Caco-2 (cell line): ENCODE results near the gene ASB3. TPM values are rescaled to one million over a fixed set of nuclear protein-coding genes. Genes with fewer than 3 reads are reported as not detected.

Experiments
- BruUV-seq: library from RNA; stranded (reverse); fragments of 400-500 nt; replicated peaks from 2 replicates; lab custom pipeline; 2021; lab: Mats Ljungman, UMichigan
- CTCF ChIA-PET: fragments of 300-600 bp; sonication (Branson Sonifier 250); formaldehyde crosslinking; loops from one replicate; lab custom pipeline; 2022; ENCODE audit warnings: antibody characterized with exemption; lab: Charles Lee
- POLR2A ChIA-PET: fragments of 300-600 bp; sonication (Branson Sonifier 250); formaldehyde crosslinking; loops from one replicate; lab custom pipeline; 2022; ENCODE audit warnings: antibody characterized with exemption; lab: Charles Lee
- DNase-seq, 2 experiments: peaks; one replicate each; pipeline versions ENCODE4 v3.0.0 to v3.0.0-alpha.2; 2020 to 2022
- H3K27me3 ChIP-seq: replicated peaks from 2 replicates; pipeline ENCODE4 v1.6.0; 2011; ENCODE audit warnings: low read length; ENCODE audit not compliant: control insufficient read depth, insufficient read depth
- H3K36me3 ChIP-seq: 2 replicates; pipeline ENCODE4 v1.5.1; 2011; ENCODE audit warnings: low read length; ENCODE audit not compliant: control insufficient read depth, insufficient read depth
- H3K4me1 ChIP-seq: fragments of 250-450 bp; sonication (Bioruptor Pico); 2 replicates; pipeline ENCODE4 v1.5.1; 2020; ENCODE audit warnings: mild to moderate bottlenecking
- H3K4me3 ChIP-seq: 2 replicates; pipeline ENCODE4 v1.5.1; 2011; ENCODE audit warnings: low read depth, mild to moderate bottlenecking, control low read depth, low read length
- H3K9me3 ChIP-seq: fragments of 250-450 bp; sonication (Bioruptor Pico); 2 replicates; pipeline ENCODE4 v1.5.1; 2020; ENCODE audit warnings: mild to moderate bottlenecking, moderate library complexity
- H3K27ac Mint-ChIP-seq: one replicate; pipeline ENCODE4 v1.8.0; 2022; ENCODE audit warnings: mixed read lengths; ENCODE audit not compliant: unreplicated experiment
- H3K27me3 Mint-ChIP-seq: one replicate; pipeline ENCODE4 v1.8.0; 2022; ENCODE audit warnings: mixed read lengths; ENCODE audit not compliant: insufficient read depth, unreplicated experiment
- H3K36me3 Mint-ChIP-seq: one replicate; pipeline ENCODE4 v1.8.0; 2022; ENCODE audit warnings: mild to moderate bottlenecking, mixed read lengths; ENCODE audit not compliant: insufficient read depth, unreplicated experiment
- H3K4me1 Mint-ChIP-seq: one replicate; pipeline ENCODE4 v1.8.0; 2022; ENCODE audit warnings: low read depth, mixed read lengths; ENCODE audit not compliant: unreplicated experiment
- H3K4me3 Mint-ChIP-seq: one replicate; pipeline ENCODE4 v1.8.0; 2022; ENCODE audit warnings: mild to moderate bottlenecking, moderate library complexity, mixed read lengths; ENCODE audit not compliant: unreplicated experiment
- H3K9me3 Mint-ChIP-seq: one replicate; pipeline ENCODE4 v1.8.0; 2022; ENCODE audit warnings: mixed read lengths; ENCODE audit not compliant: unreplicated experiment
- CTCF ChIP-seq, 2 experiments: fragments of 200-600 bp in 1 of 2; IDR thresholded peaks; 1 replicate in 1 of 2; 2 replicates in 1 of 2; pipeline versions ENCODE4 v1.5.1 to v1.8.0; 2011 to 2022; ENCODE audit warnings: antibody characterized with exemption in 1 of 2, control low read depth in 1 of 2, inconsistent platforms in 1 of 2, low read depth in 1 of 2, low read length in 1 of 2, mild to moderate bottlenecking in 1 of 2, moderate library complexity in 1 of 2; ENCODE audit not compliant: insufficient read depth in 1 of 2, severe bottlenecking in 1 of 2, unreplicated experiment in 1 of 2
- intact Hi-C: fragments of 100-400 bp; cut with micrococcal nuclease; formaldehyde crosslinking; loops from one replicate; pipeline ENCODE4 v1.10.0; 2022; ENCODE audit not compliant: unreplicated experiment
- total RNA-seq: library from RNA; stranded (reverse); gene quantifications from 2 replicates; pipeline ENCODE4 v1.2.3, GENCODE V29; 2022

ASB3 gene
- total RNA-seq, 1 experiment from 2014 or later = 12.9 TPM

- no peaks in the 10 kb centered on the region for H3K36me3 ChIP-seq
- no peak overlapping the region for H3K27ac Mint-ChIP-seq
- ChIA-PET CTCF (no interaction called here), POLR2A (no interaction called here)
- no peak overlapping the region for H3K4me3 ChIP-seq
- intact Hi-C loops = no loop called here
- no peaks in the 10 kb centered on the region for H3K27me3 ChIP-seq
- no peak for TF ChIP-seq CTCF (IDR thresholded peaks at IDR 0.05; ENCODE audit: insufficient read depth in 1 of 2, low read depth in 1 of 2, low read length in 1 of 2, severe bottlenecking in 1 of 2, unreplicated experiment in 1 of 2)
- no peaks in the 10 kb centered on the region for H3K27me3 Mint-ChIP-seq
- peaks cover 11% of the 10 kb centered on the region for H3K36me3 Mint-ChIP-seq
- H3K9me3 ChIP-seq = no peaks in the 10 kb centered on the region
- BruUV-seq = no TSS peak
- H3K9me3 Mint-ChIP-seq = no peaks in the 10 kb centered on the region
- no peaks in the 10 kb centered on the region for H3K4me1 ChIP-seq
- H3K4me3 Mint-ChIP-seq = no peak overlapping the region
- no peak for DNase-seq
- no peaks in the 10 kb centered on the region for H3K4me1 Mint-ChIP-seq
Observed at GRCh38 chr2:53756644-53757043, 30.1 kb downstream of the ASB3 start.

- H3K9me3 ChIP-seq = no peaks in the 10 kb centered on the region
- ChIA-PET CTCF (no interaction called here), POLR2A (no interaction called here)
- no peaks in the 10 kb centered on the region for H3K36me3 ChIP-seq
- Mint-ChIP-seq H3K27ac (no peak overlapping the region), H3K36me3 (peaks cover 5% of the 10 kb centered on the region), H3K9me3 (no peaks in the 10 kb centered on the region), H3K4me1 (no peaks in the 10 kb centered on the region), H3K27me3 (no peaks in the 10 kb centered on the region), H3K4me3 (no peak overlapping the region)
- no peak for DNase-seq
- TF ChIP-seq CTCF (IDR thresholded peaks at IDR 0.05; ENCODE audit: insufficient read depth in 1 of 2, low read depth in 1 of 2, low read length in 1 of 2, severe bottlenecking in 1 of 2, unreplicated experiment in 1 of 2) = no peak
- H3K4me3 ChIP-seq = no peak overlapping the region
- intact Hi-C loops = no loop called here
- no peaks in the 10 kb centered on the region for H3K4me1 ChIP-seq
- BruUV-seq = no TSS peak
- H3K27me3 ChIP-seq = no peaks in the 10 kb centered on the region
Observed at GRCh38 chr2:53755121-53755520, 31.6 kb downstream of the ASB3 start.

- peaks cover 5% of the 10 kb centered on the region for H3K36me3 Mint-ChIP-seq
- H3K9me3 Mint-ChIP-seq = no peaks in the 10 kb centered on the region
- no peak overlapping the region for H3K27ac Mint-ChIP-seq
- no peak for TF ChIP-seq CTCF (IDR thresholded peaks at IDR 0.05; ENCODE audit: insufficient read depth in 1 of 2, low read depth in 1 of 2, low read length in 1 of 2, severe bottlenecking in 1 of 2, unreplicated experiment in 1 of 2)
- POLR2A ChIA-PET = no interaction called here
- CTCF ChIA-PET = no interaction called here
- Histone ChIP-seq H3K4me1 (no peaks in the 10 kb centered on the region), H3K36me3 (no peaks in the 10 kb centered on the region), H3K4me3 (no peak overlapping the region), H3K27me3 (no peaks in the 10 kb centered on the region), H3K9me3 (no peaks in the 10 kb centered on the region)
- BruUV-seq = no TSS peak
- H3K4me3 Mint-ChIP-seq = no peak overlapping the region
- no peak for DNase-seq
- no peaks in the 10 kb centered on the region for H3K27me3 Mint-ChIP-seq
- no peaks in the 10 kb centered on the region for H3K4me1 Mint-ChIP-seq
- intact Hi-C loops = no loop called here
Observed at GRCh38 chr2:53753041-53753440, 33.7 kb downstream of the ASB3 start.
